Transverse colon (tissue), 4 donors: Measurements from ENCODE around the gene KHDRBS1. TPM values are rescaled to one million over a fixed set of nuclear protein-coding genes. Genes with fewer than 3 reads are reported as not detected.

Experiments used
- DNase-seq: peaks from one replicate; pipeline ENCODE4 v3.0.0-alpha.2; 2019
- H3K27ac ChIP-seq, 4 donors: fragments of 200-600 bp; sonication (generic); 2 replicates each; pipeline ENCODE4 v1.5.1; 2016 to 2018; ENCODE audit warnings: inconsistent platforms in 4 of 4
- H3K27me3 ChIP-seq: fragments of 200-600 bp; sonication (generic); 2 replicates; pipeline ENCODE4 v1.5.1; 2017; ENCODE audit warnings: inconsistent platforms
- H3K36me3 ChIP-seq, 4 donors: fragments of 200-600 bp; sonication (generic); 2 replicates each; pipeline ENCODE4 v1.5.1; 2017 to 2019; ENCODE audit warnings: inconsistent platforms in 4 of 4
- H3K4me1 ChIP-seq, 4 donors: fragments of 200-600 bp; sonication (generic); 2 replicates each; pipeline ENCODE4 v1.5.1; 2017 to 2020; ENCODE audit warnings: inconsistent platforms in 4 of 4
- H3K4me3 ChIP-seq, 4 donors: fragments of 200-600 bp; sonication (generic); 1 replicate in 1 of 4; 2 replicates in 3 of 4; pipeline versions ENCODE4 v1.5.1 to v1.6.1; 2017 to 2019; ENCODE audit warnings: inconsistent platforms in 4 of 4
- H3K9me3 ChIP-seq, 2 donors: fragments of 200-600 bp; sonication (generic); 2 replicates each; pipeline ENCODE4 v1.5.1; 2017 to 2019; ENCODE audit warnings: inconsistent platforms in 2 of 2
- EP300 ChIP-seq: sonication (generic); formaldehyde crosslinking; IDR thresholded peaks from one replicate; pipeline ENCODE4 v1.6.1; 2017; ENCODE audit warnings: antibody characterized with exemption, low read depth
- POLR2A ChIP-seq: fragments of 450-650 bp; IDR thresholded peaks from one replicate; pipeline ENCODE4 v1.6.1; 2016; ENCODE audit warnings: antibody characterized with exemption, mild to moderate bottlenecking, moderate library complexity
- POLR2AphosphoS5 ChIP-seq, 3 donors: sonication (generic); formaldehyde crosslinking; IDR thresholded peaks; one replicate each; pipeline ENCODE4 v1.6.1; 2016; ENCODE audit warnings: antibody characterized with exemption in 3 of 3
- WGBS, 2 donors: methylation state at CpG; one replicate each; pipeline ENCODE4 v1.1.5; 2018; ENCODE audit warnings: low coverage in 1 of 2; 5-methylcytosine and 5-hydroxymethylcytosine counted together
- in situ Hi-C, 4 donors: fragments of 200-750 bp; cut with MboI; loops; one replicate each; pipeline versions ENCODE4 v1.15.0 to v1.15.1; 2017; ENCODE audit warnings: low sequenced_read_pairs in 3 of 4, low pct_ligation_motif_present in 1 of 4, low pct_unique_long_range_greater_than_20kb in 1 of 4
- intact Hi-C: fragments of 100-400 bp; cut with DNase I; formaldehyde crosslinking; loops from one replicate; pipeline ENCODE4 v1.15.1; 2023; ENCODE audit warnings: low total_unique reads
- total RNA-seq, 4 donors: library from RNA; depleted of rRNA; stranded (reverse); fragments of >200 nt; gene quantifications; one replicate each; pipeline ENCODE4 v1.1.0, GENCODE V29; 2016
- TF ChIP-seq, protein P1 (sequence below), 5 experiments: fragments of 200-600 bp in 3 of 5; fragments of 450-650 bp in 2 of 5; sonication (generic) in 3 of 5; IDR thresholded peaks; 1 replicate in 2 of 5; 2 replicates in 3 of 5; pipeline ENCODE4 v1.5.1; 2016 to 2017; ENCODE audit warnings: antibody characterized with exemption in 5 of 5, inconsistent platforms in 3 of 5, mild to moderate bottlenecking in 2 of 5, moderate library complexity in 1 of 5

The KHDRBS1 gene
- total RNA-seq, 4 donors from 2014 or later = 49.3 to 83.4 (median 57.1) TPM

DNA sequence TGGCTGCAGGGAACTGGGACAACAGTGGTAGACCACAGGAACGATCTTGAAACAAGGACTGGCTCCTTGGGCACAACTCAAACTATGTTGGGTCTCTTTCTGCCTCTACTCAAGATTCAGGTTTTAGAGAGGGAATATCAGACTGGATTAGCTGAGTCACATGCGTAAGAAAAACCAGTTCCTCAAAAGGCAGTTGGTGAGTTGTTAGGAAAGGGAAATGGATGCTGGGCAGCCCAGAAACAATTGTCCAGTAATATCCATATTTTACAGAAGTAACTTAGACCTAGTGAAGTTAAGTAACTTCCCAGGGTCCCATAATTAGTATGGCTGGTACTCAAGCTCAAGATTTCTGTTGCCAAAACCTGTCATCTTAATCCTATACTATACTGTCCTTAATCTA is 32.1 kb downstream of the KHDRBS1 start:
- DNase-seq = no peak
- Histone ChIP-seq H3K9me3 (no peaks in the 10 kb centered on the region), H3K27me3 (no peaks in the 10 kb centered on the region), H3K4me1 (no peaks in the 10 kb centered on the region), H3K4me3 (no peak overlapping the region), H3K27ac (no peak overlapping the region), H3K36me3 (peaks cover 0 to 49% (median 9%) of the 10 kb centered on the region in 4 donors)
- intact Hi-C loops = no loop called here
- TF ChIP-seq POLR2AphosphoS5 (IDR thresholded peaks at IDR 0.05) (no peak), POLR2A (no peak), EP300 (no peak)
- TF ChIP-seq, protein P1, sequence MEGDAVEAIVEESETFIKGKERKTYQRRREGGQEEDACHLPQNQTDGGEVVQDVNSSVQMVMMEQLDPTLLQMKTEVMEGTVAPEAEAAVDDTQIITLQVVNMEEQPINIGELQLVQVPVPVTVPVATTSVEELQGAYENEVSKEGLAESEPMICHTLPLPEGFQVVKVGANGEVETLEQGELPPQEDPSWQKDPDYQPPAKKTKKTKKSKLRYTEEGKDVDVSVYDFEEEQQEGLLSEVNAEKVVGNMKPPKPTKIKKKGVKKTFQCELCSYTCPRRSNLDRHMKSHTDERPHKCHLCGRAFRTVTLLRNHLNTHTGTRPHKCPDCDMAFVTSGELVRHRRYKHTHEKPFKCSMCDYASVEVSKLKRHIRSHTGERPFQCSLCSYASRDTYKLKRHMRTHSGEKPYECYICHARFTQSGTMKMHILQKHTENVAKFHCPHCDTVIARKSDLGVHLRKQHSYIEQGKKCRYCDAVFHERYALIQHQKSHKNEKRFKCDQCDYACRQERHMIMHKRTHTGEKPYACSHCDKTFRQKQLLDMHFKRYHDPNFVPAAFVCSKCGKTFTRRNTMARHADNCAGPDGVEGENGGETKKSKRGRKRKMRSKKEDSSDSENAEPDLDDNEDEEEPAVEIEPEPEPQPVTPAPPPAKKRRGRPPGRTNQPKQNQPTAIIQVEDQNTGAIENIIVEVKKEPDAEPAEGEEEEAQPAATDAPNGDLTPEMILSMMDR (IDR thresholded peaks at IDR 0.05) = no peak
- in situ Hi-C loops = no loop called here
- 89 to 94% methylated on average over 2 of the region's 2 CpGs for WGBS, 2 donors

DNA sequence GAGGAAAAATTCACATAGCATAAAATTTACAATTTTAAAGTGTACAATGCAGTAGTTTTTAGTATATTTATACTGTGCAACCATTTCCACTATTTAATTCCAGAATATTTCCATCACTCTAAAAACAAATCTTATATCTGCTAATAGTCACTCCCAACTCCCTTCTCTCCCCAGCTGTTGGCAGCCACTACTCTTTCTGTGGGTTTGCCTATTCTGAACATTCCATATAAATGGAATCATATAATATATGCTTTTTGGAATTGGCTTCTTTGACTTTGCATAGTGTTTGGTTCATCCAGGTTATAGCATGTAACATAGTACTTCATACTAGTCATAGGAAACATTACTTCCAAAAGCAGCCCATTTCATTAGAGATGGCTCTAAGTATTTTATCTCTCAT is 34.0 kb downstream of the KHDRBS1 start:
- Histone ChIP-seq H3K9me3 (no peaks in the 10 kb centered on the region), H3K27me3 (no peaks in the 10 kb centered on the region), H3K4me3 (no peak overlapping the region), H3K4me1 (no peaks in the 10 kb centered on the region), H3K36me3 (peaks cover 0 to 44% (median 16%) of the 10 kb centered on the region in 4 donors), H3K27ac (no peak overlapping the region)
- in situ Hi-C loops (no loop called here), intact Hi-C loops (no loop called here)
- TF ChIP-seq POLR2A (no peak), POLR2AphosphoS5 (IDR thresholded peaks at IDR 0.05) (no peak), EP300 (no peak)
- TF ChIP-seq, protein P1 (IDR thresholded peaks at IDR 0.05) = no peak
- DNase-seq = no peak

DNA sequence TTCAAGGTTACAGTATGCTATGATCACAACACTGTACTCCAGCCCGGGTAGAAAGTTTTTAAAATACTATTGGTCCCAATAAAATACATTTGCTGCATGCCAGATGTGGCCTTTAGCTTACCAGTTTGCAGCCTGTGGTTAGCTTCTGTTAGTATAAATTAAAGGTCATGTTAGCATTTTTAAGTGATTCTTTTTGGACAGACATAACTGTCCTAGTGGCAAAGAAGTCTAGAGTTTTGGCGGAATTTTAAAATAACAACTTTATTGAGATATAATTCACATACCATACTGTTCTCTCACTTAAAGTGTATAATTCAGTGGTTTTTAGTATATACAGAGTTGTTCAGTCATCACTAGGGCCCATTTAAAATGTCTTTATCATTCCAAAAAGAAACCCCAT is 34.8 kb downstream of the KHDRBS1 start:
- in situ Hi-C loops (no loop called here), intact Hi-C loops (no loop called here)
- Histone ChIP-seq H3K4me1 (no peaks in the 10 kb centered on the region), H3K4me3 (no peak overlapping the region), H3K27me3 (no peaks in the 10 kb centered on the region), H3K9me3 (no peaks in the 10 kb centered on the region), H3K27ac (no peak overlapping the region), H3K36me3 (peaks cover 0 to 44% (median 19%) of the 10 kb centered on the region in 4 donors)
- DNase-seq = no peak
- TF ChIP-seq, protein P1 (IDR thresholded peaks at IDR 0.05) = no peak
- TF ChIP-seq EP300 (no peak), POLR2AphosphoS5 (IDR thresholded peaks at IDR 0.05) (no peak), POLR2A (no peak)
- 68 to 92% methylated on average over 2 of the region's 2 CpGs for WGBS, 2 donors

DNA sequence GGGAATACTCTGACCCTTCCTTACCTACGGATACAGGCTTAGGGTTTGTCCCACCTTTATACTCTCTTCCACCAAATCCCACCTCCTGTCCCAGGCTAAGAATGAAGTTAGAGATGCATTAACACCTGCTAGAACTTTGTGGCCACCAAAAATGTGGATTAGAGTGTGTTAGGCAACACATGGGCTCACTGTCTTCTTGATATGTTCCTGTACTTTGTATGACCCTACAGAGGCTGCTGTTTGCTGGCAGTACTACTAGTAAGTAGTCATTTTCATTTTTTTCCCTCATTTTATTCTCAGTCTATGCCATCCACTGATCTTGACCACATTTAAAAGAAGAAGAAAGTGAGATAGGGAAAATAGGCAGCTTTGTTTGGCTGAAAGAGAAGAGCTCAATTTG is 38.0 kb downstream of the KHDRBS1 start:
- no peaks in the 10 kb centered on the region for H3K4me1 ChIP-seq
- in situ Hi-C loops = no loop called here
- no peaks in the 10 kb centered on the region for H3K9me3 ChIP-seq
- 88 to 97% methylated on average over 1 of the region's 1 CpG for WGBS, 2 donors
- no peak overlapping the region for H3K4me3 ChIP-seq
- H3K27me3 ChIP-seq = no peaks in the 10 kb centered on the region
- TF ChIP-seq POLR2A (no peak), EP300 (no peak), POLR2AphosphoS5 (IDR thresholded peaks at IDR 0.05) (no peak)
- intact Hi-C loops = no loop called here
- peaks cover 0 to 49% (median 20%) of the 10 kb centered on the region in 4 donors for H3K36me3 ChIP-seq
- no peak overlapping the region for H3K27ac ChIP-seq
- no peak for DNase-seq

DNA sequence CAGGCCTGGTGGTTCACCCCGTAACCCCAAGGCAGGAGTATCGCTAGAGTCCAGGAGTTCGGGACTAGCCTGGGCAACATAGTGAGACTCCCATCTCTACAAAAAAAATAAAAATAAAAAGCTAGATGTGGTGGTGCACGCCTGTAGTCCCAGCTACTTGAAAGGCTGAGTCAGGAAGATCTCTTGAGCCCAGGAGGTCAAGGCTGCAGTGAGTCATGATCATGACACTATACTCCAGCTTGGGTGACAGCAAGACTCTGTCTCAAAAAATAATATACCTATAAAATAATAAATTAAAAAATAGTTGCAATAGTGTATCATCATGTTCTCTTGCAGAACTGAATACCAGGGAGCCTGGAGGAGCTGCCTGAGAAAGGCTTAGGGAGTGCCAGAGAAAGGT is 39.2 kb downstream of the KHDRBS1 start:
- no peak for DNase-seq
- 83 to 95% methylated on average over 2 to 4 of the region's 4 CpGs for WGBS, 2 donors
- Histone ChIP-seq H3K9me3 (no peaks in the 10 kb centered on the region), H3K36me3 (peaks cover 0 to 46% (median 18%) of the 10 kb centered on the region in 4 donors), H3K4me3 (no peak overlapping the region), H3K4me1 (no peaks in the 10 kb centered on the region), H3K27me3 (no peaks in the 10 kb centered on the region), H3K27ac (no peak overlapping the region)
- intact Hi-C loops = no loop called here
- in situ Hi-C loops = no loop called here
- TF ChIP-seq POLR2AphosphoS5 (IDR thresholded peaks at IDR 0.05) (no peak), POLR2A (no peak), EP300 (no peak)
- TF ChIP-seq, protein P1 (IDR thresholded peaks at IDR 0.05) = no peak
